Measurements from ENCODE around the gene NKAIN4.
"Not testable (repeated sequence)": the region's sequence is repeated elsewhere in the genome, so short reads cannot be mapped to it uniquely, and the experiment has no call there.

- TF ChIP-seq, protein P1, sequence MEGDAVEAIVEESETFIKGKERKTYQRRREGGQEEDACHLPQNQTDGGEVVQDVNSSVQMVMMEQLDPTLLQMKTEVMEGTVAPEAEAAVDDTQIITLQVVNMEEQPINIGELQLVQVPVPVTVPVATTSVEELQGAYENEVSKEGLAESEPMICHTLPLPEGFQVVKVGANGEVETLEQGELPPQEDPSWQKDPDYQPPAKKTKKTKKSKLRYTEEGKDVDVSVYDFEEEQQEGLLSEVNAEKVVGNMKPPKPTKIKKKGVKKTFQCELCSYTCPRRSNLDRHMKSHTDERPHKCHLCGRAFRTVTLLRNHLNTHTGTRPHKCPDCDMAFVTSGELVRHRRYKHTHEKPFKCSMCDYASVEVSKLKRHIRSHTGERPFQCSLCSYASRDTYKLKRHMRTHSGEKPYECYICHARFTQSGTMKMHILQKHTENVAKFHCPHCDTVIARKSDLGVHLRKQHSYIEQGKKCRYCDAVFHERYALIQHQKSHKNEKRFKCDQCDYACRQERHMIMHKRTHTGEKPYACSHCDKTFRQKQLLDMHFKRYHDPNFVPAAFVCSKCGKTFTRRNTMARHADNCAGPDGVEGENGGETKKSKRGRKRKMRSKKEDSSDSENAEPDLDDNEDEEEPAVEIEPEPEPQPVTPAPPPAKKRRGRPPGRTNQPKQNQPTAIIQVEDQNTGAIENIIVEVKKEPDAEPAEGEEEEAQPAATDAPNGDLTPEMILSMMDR (IDR thresholded peaks at IDR 0.05; ENCODE audit: poor library complexity) = peak; percentile 9
- TF ChIP-seq EZH2 (IDR thresholded peaks at IDR 0.05; ENCODE audit: borderline replicate concordance); EZH2phosphoT487 (IDR thresholded peaks at IDR 0.05; ENCODE audit: low read depth, severe bottlenecking, unreplicated experiment): not testable (repeated sequence)
Observed at GRCh38 chr20:63251350-63251749, 2.9 kb downstream of the NKAIN4 start.
